NCI-H524 treated with DMSO at 0.1 percent for 48 hours (cell line): Measurements from ENCODE around the gene CALY.
"Not testable (repeated sequence)": the region's sequence is repeated elsewhere in the genome, so short reads cannot be mapped to it uniquely, and the experiment has no call there.

Experiments used
- DNase-seq: peaks from one replicate; lab custom pipeline; 2025; lab: John Stamatoyannopoulos, UW

The CALY gene

DNA sequence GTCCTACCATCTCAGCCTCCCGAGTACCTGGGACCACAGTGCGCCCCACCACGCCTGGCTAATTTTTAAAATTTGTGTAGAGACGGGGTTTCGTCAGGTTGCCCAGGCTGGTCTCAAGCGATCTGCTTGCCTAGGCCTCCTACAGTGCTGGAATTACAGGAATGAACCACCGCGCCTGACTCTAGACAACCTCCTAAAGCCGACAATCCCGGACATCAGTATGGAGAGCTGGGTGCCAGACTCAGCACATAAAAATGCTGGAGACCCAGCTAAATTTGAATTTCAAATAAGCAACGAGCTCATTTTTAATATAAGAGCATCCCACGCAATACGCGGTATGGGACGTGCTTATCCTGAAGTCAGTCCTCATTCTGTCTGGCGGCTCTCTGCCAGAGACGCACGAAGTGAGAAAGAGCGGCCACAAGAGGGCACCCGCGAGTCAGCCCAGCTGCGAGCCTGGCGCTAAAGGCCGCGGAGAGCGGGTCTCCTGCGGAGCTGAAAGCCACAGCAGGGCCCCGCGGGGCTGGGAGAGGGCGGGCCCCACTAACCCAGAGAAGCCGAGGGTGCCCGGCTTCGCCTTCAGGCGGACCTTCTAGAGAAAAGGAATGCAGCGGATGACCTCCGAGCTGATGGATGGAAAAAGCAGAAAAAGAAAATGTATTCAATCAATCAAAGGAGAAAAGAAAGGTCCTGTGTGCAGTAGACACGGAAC lies 7.0 kb downstream of the CALY start:
- no peak for DNase-seq

GRCh38 chr10:133328358-133329343 lies 8.0 kb downstream of the CALY start:
- no peak for DNase-seq

GRCh38 chr10:133327651-133328357 lies 8.9 kb downstream of the CALY start:
- no peak for DNase-seq

- DNase-seq = no peak
Measured at GRCh38 chr10:133326745-133327650, 9.7 kb downstream of the CALY start.

DNA sequence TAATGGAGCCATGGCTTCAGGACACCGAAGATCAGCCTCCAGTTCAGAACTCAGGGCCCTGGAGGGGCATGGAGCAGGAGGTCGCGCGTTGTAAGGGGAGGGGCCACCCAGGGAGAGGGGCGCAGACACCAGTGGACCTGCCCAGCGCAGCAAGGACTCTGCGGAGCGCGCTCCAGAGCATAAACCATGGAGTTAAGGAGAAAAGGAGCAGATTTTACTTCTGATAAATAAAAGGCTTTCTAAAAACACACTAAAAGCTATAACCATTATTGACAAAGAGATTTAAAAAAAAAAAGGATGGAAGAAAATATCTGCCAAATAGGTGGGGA lies 10.5 kb downstream of the CALY start:
- no peak for DNase-seq

- DNase-seq = no peak
Measured at GRCh38 chr10:133325440-133326222, 11.1 kb downstream of the CALY start.

- DNase-seq = no peak
Measured at GRCh38 chr10:133324857-133325260, 11.8 kb downstream of the CALY start.

- DNase-seq = no peak
Measured at GRCh38 chr10:133324198-133324792, 12.4 kb downstream of the CALY start.

DNA sequence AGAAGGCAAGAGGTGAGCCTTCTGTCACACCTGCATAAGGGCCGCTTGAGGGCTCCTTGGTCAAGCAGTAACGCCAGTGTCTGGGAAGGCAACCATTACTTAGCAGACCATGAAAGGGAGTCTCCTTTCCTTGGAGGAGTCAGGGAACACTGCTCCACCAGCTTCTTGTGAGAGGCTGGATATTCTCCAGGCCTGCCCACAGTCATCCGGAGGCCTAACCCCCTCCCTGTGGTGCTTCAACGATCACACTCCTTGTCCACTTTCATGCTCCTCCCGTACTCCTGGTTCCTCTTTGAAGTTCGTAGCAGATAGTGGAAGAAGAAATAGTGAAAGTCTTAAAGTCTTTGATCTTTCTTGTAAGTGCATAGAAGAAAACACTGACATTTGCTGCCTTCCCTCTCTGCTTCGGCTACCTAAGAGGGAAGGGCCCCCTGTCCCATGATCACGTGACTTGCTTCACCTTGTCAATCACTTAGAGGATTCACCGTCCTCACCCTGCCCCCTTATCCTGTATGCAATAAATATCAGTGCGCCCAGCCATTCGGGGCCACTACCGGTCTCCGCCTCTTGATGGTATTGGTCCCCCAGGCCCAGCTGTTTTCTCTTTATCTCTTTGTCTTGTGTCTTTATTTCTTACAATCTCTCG lies 14.5 kb downstream of the CALY start:
- not testable (repeated sequence) for DNase-seq

DNA sequence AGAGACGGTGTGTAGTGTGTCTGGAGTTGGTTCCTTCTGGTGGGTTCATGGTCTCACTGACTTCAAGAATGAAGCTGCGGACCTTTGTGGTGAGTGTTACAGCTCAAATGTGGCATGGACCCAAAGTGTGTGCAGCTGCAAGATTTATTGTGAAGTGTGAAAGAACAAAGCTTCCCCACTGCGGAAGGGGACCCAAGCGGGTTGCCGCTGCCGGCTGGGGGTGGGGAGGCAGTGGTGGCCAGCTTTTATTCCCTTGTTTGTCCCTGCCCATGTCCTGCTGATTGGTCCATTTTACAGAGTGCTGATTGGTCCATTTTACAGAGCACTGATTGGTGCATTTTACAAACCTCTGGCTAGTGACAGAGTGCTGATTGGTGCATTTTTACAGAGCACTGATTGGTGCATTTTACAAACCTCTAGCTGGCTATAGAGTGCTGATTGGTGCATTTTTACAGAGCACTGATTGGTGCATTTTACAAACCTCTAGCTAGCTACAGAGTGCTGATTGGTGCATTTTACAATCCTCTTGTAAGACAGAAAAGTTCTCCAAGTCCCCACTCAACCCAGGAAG lies 15.8 kb downstream of the CALY start:
- DNase-seq = not testable (repeated sequence)

- DNase-seq = no peak
Measured at GRCh38 chr10:133318494-133319127, 18.1 kb downstream of the CALY start.

- no peak for DNase-seq
Measured at GRCh38 chr10:133316732-133317131, 20.0 kb downstream of the CALY start.

DNA sequence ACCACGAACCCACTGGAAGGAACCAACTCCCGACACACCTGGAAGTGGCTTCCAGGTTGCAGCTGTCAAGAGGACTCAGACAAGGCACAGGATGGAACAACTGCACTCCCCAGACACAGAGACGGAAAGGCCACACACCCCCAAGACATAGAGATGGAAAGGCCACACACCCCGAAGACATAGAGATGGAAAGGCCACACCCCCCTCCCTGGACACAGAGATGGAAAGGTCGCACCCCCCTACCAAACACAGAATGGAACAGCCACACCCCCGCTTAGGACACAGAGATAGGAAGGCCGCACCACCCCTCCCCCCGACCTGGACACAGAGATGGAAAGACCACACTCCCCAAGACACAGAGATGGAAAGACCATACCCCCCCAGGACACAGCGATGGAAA lies 20.4 kb downstream of the CALY start:
- no peak for DNase-seq

DNA sequence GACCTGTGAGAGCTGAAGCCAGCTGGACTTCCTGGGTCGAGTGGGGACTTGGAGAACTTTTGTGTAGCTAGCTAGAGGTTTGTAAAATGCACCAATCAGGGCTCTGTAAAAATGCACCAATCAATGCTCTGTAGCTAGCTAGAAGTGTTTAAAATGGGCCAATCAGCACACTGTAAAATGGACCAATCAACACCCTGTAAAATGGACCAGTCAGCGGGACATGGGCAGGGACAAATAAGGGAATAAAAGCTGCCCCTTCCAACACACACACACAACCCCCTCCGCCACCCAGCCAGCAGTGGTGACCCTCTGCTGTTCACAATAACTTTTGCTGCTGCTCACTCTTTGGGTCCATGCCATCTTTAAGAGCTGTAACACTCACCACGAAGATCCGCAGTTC lies 20.8 kb downstream of the CALY start:
- no peak for DNase-seq

- no peak for DNase-seq
Measured at GRCh38 chr10:133314911-133315310, 21.8 kb downstream of the CALY start.

DNA sequence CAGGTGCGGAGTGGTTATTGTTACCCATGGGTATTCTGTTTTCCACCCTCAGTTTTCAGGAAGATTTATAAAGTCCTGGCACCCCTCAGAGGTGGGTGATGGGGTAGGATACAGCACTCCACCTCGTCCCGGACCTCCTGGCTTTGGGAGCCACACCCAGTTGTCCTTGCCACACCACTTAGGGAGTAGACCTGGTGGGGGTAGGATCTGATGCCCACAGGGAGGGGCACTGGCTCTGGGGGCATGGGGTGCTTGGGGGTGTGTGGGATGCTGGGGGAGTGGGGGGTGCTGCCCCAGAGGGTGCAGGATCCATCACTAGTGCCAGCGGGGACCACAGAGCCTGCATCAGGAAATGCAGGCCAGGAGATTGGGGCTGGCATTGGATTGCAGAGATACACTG lies 23.5 kb downstream of the CALY start:
- DNase-seq = no peak

GRCh38 chr10:133312769-133313145 lies 23.9 kb downstream of the CALY start:
- DNase-seq = no peak

DNA sequence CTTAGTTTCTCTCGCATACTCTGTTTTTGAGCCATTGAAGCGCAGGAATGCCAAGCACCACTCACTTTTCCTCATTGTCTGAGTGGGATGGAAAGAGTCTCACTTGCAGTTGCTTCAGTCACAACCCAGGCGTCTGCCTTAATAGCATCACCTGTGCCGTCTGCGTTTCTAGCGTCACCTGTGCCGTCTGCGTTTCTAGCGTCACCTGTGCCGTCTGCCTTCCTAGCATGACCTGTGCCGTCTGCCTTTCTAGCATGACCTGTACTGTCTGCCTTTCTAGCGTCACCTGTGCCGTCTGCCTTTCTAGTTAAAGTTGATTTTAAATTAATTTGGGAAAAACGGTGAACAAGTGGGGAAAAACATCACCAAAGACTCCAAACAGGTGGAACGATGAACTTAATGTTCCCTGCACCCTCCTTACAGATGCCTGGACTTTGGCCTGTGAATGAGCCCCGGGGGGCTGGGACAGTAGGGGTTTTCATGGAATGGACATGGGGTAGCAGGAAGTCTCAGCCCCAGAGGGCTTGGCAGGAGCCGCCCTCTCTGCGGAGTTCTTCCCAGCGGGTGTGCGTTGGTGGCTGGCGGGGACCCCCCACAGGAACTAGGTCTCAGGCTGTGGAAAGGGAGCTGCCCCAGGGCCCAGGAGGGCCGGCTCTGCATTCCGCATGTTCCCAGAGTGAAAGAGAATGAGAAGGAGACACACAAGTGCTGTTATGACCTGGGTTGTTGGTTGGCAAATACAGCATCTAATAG lies 24.5 kb downstream of the CALY start:
- no peak for DNase-seq
